ENCODE data around the gene MIDN.

Gene MIDN

DNA sequence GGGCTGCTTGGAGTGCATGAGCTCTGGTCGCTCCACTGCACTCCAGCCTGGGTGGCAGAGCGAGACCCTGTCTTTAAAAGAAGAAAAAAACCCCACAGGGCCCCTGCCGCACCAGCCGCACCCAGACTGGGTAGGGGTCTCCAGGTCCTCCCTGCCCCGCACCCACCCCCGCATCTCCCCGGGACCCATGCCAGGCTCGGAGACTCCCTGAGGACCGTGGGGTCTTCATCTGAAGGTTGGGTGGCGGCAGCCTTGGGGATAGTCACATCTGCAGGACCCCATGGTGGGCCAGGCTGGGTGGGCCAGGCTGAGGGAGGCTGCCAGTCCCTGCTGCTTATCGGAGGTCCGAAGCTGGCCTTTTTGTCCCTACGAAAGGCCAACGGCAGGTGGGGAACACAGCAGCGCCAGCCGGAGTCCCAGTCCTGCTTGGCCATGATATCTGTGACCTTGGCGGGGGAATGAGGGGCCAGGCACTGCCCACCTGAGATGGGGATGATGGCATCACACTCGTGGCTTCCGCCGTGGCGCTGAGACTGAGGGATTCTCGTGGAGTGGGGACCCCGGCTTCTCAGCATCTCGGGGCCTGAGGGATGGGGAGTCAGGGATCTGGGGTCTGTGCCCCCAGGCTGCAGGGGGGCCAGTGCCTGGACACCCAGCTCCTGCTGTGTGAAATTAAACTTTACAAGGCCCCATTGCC lies 48.3 kb downstream of the MIDN start:
- peaks cover 3% of the 10 kb centered on the region for H3K4me1 ChIP-seq (ENCODE audit: insufficient read depth, low read length, severe bottlenecking)
- no peak overlapping the region for H2AFZ ChIP-seq (ENCODE audit: low read length)
- H3K4me3 ChIP-seq (ENCODE audit: low read depth, low read length, poor library complexity, severe bottlenecking) = no peak overlapping the region
- no peak overlapping the region for H3K9ac ChIP-seq (ENCODE audit: low read length)
- no peaks in the 10 kb centered on the region for H3F3A ChIP-seq (ENCODE audit: insufficient read depth, low read length)
- no peaks in the 10 kb centered on the region for H3K36me3 ChIP-seq (ENCODE audit: insufficient read depth, low read length)
- H4K20me1 ChIP-seq (ENCODE audit: insufficient read depth, low read length) = no peaks in the 10 kb centered on the region
- no peak for TF ChIP-seq EZH2 (IDR thresholded peaks at IDR 0.05; ENCODE audit: borderline replicate concordance, low read length)
- H3K27me3 ChIP-seq (ENCODE audit: insufficient read depth, low read length) = no peaks in the 10 kb centered on the region
- no peak overlapping the region for H3K4me2 ChIP-seq (ENCODE audit: low read length)
- no peaks in the 10 kb centered on the region for H3K9me2 ChIP-seq (ENCODE audit: low read depth, low read length)
- H3K27ac ChIP-seq (ENCODE audit: low read depth, low read length, poor library complexity, severe bottlenecking) = no peak overlapping the region
- H3K9me3 ChIP-seq (ENCODE audit: low read length) = no peaks in the 10 kb centered on the region
- no peaks in the 10 kb centered on the region for H3K79me2 ChIP-seq (ENCODE audit: insufficient read depth, low read length)

- Histone ChIP-seq H3K27ac (ENCODE audit: low read depth, low read length, poor library complexity, severe bottlenecking) (no peak overlapping the region), H4K20me1 (ENCODE audit: insufficient read depth, low read length) (no peaks in the 10 kb centered on the region), H3K36me3 (ENCODE audit: insufficient read depth, low read length) (no peaks in the 10 kb centered on the region), H3K79me2 (ENCODE audit: insufficient read depth, low read length) (no peaks in the 10 kb centered on the region), H3K9ac (ENCODE audit: low read length) (no peak overlapping the region), H3F3A (ENCODE audit: insufficient read depth, low read length) (no peaks in the 10 kb centered on the region), H3K9me2 (ENCODE audit: low read depth, low read length) (no peaks in the 10 kb centered on the region), H2AFZ (ENCODE audit: low read length) (no peak overlapping the region), H3K4me3 (ENCODE audit: low read depth, low read length, poor library complexity, severe bottlenecking) (no peak overlapping the region), H3K27me3 (ENCODE audit: insufficient read depth, low read length) (no peaks in the 10 kb centered on the region), H3K4me1 (ENCODE audit: insufficient read depth, low read length, severe bottlenecking) (no peaks in the 10 kb centered on the region), H3K9me3 (ENCODE audit: low read length) (no peaks in the 10 kb centered on the region), H3K4me2 (ENCODE audit: low read length) (no peak overlapping the region)
- no peak for TF ChIP-seq EZH2 (IDR thresholded peaks at IDR 0.05; ENCODE audit: borderline replicate concordance, low read length)
- TF ChIP-seq, protein P1, sequence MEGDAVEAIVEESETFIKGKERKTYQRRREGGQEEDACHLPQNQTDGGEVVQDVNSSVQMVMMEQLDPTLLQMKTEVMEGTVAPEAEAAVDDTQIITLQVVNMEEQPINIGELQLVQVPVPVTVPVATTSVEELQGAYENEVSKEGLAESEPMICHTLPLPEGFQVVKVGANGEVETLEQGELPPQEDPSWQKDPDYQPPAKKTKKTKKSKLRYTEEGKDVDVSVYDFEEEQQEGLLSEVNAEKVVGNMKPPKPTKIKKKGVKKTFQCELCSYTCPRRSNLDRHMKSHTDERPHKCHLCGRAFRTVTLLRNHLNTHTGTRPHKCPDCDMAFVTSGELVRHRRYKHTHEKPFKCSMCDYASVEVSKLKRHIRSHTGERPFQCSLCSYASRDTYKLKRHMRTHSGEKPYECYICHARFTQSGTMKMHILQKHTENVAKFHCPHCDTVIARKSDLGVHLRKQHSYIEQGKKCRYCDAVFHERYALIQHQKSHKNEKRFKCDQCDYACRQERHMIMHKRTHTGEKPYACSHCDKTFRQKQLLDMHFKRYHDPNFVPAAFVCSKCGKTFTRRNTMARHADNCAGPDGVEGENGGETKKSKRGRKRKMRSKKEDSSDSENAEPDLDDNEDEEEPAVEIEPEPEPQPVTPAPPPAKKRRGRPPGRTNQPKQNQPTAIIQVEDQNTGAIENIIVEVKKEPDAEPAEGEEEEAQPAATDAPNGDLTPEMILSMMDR (IDR thresholded peaks at IDR 0.05; ENCODE audit: low read length) = no peak
These were observed 49.9 kb downstream of the MIDN start for GRCh38 chr19:1298235-1298634.

DNA sequence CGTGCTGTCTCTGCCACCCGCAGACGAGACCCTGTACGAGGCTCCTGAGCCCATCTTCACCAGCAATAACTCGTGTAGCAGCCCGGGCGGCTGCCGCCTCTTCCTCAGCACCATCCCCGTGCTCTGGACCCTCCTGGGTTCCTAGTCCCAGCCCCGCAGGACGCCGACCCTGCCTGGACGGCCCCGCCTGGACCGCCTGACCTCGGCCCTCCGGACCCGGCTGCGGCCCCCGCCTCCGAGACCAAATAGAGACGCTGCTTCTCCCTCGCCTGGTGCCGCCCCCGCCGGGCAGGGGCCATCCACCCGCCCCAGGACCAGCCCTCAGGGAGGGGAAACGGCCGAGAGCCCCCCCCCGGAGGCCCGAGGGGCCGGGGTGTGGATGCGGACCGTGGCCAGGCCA lies 51.4 kb downstream of the MIDN start:
- H3K27ac ChIP-seq (ENCODE audit: low read depth, low read length, poor library complexity, severe bottlenecking) = no peak overlapping the region
- no peak overlapping the region for H2AFZ ChIP-seq (ENCODE audit: low read length)
- no peaks in the 10 kb centered on the region for H3K9me2 ChIP-seq (ENCODE audit: low read depth, low read length)
- H3K79me2 ChIP-seq (ENCODE audit: insufficient read depth, low read length) = no peaks in the 10 kb centered on the region
- no peak overlapping the region for H3K4me3 ChIP-seq (ENCODE audit: low read depth, low read length, poor library complexity, severe bottlenecking)
- H3K36me3 ChIP-seq (ENCODE audit: insufficient read depth, low read length) = no peaks in the 10 kb centered on the region
- no peaks in the 10 kb centered on the region for H3K9me3 ChIP-seq (ENCODE audit: low read length)
- TF ChIP-seq, protein P1 (IDR thresholded peaks at IDR 0.05; ENCODE audit: low read length) = no peak
- no peak for TF ChIP-seq EZH2 (IDR thresholded peaks at IDR 0.05; ENCODE audit: borderline replicate concordance, low read length)
- H4K20me1 ChIP-seq (ENCODE audit: insufficient read depth, low read length) = no peaks in the 10 kb centered on the region
- H3F3A ChIP-seq (ENCODE audit: insufficient read depth, low read length) = no peaks in the 10 kb centered on the region
- no peaks in the 10 kb centered on the region for H3K4me1 ChIP-seq (ENCODE audit: insufficient read depth, low read length, severe bottlenecking)
- H3K27me3 ChIP-seq (ENCODE audit: insufficient read depth, low read length) = no peaks in the 10 kb centered on the region
- no peak overlapping the region for H3K4me2 ChIP-seq (ENCODE audit: low read length)
- no peak overlapping the region for H3K9ac ChIP-seq (ENCODE audit: low read length)
